Measurements from ENCODE around the gene TEDDM1.

DNA sequence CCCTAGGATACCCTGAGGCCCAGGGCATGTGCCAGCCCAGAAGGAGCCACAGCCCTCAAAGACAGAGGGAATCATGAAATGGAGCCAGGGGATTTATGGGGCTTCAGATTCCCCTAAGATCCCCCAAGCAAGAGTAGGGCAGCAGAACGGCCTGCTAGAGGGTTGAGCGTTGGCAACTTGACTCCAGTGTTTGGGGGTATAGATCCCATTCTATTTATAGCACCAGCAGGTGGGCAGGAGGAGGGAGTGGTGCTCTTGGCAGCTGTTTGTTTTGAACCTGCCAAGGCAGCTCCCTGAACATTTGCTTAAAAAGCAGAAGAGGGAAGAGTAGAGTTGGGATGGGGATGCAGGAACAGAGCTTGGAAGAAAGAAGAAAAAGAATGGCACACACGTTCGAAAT lies 42.6 kb downstream of the TEDDM1 start:
- no peak for TF ChIP-seq POLR2AphosphoS5 (IDR thresholded peaks at IDR 0.05; ENCODE audit: low read depth, low read length)
- TF ChIP-seq POLR2A (IDR thresholded peaks at IDR 0.05; ENCODE audit: low read depth, low read length): no peak
- no peak for TF ChIP-seq TAF1 (IDR thresholded peaks at IDR 0.05; ENCODE audit: low read depth, low read length)
- no peak for TF ChIP-seq SPI1 (IDR thresholded peaks at IDR 0.05; ENCODE audit: low read depth, low read length)
